OCI-LY3 (cell line): ENCODE measurements around the gene TSPAN11.

Experiments
- EZH2phosphoT487 ChIP-seq: fragments of 200-600 bp; shearing (Covaris generic); IDR thresholded peaks from 2 replicates; pipeline ENCODE4 v1.6.1; 2018; ENCODE audit warnings: antibody characterized with exemption, mixed run types, low read depth
- TF ChIP-seq, protein P1 (sequence below): fragments of 200-600, 300-600 bp; sonication (generic); IDR thresholded peaks from 2 replicates; pipeline ENCODE4 v1.5.1; 2014; ENCODE audit warnings: antibody characterized with exemption, low read length, low read depth

DNA sequence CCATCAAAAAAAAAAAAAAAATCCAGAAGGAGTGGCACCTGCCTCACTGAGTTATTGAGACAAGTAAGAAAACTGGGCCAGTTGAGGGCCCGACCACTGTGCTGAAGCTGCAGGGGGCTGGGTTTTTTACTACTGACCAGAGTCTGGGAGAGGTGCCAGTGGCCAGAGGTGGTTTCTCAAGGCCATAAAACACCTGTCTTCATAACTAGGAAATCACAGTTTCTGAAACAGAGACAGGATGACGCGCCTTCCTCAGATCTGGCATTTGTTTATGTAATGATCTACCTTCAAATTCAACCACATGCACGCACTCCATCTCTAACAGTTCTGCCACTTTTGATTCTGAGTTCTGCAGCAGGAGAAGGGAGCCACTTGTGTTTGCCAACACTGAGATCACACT, 12.7 kb downstream of the TSPAN11 start:
- TF ChIP-seq, protein P1, sequence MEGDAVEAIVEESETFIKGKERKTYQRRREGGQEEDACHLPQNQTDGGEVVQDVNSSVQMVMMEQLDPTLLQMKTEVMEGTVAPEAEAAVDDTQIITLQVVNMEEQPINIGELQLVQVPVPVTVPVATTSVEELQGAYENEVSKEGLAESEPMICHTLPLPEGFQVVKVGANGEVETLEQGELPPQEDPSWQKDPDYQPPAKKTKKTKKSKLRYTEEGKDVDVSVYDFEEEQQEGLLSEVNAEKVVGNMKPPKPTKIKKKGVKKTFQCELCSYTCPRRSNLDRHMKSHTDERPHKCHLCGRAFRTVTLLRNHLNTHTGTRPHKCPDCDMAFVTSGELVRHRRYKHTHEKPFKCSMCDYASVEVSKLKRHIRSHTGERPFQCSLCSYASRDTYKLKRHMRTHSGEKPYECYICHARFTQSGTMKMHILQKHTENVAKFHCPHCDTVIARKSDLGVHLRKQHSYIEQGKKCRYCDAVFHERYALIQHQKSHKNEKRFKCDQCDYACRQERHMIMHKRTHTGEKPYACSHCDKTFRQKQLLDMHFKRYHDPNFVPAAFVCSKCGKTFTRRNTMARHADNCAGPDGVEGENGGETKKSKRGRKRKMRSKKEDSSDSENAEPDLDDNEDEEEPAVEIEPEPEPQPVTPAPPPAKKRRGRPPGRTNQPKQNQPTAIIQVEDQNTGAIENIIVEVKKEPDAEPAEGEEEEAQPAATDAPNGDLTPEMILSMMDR, result no peak
- TF ChIP-seq EZH2phosphoT487, result no peak
